Liver (tissue), 3 donors: Measurements from ENCODE around the gene MGME1.

Experiments
- CTCF ChIP-seq: fragments of 150-350 bp; IDR thresholded peaks from 2 replicates; pipeline ENCODE4 v1.5.1; 2017; ENCODE audit warnings: improper control_type of control experiment, low read depth, low read length; ENCODE audit not compliant: missing input control
- HNF4A ChIP-seq, 2 donors: conservative IDR thresholded peaks; 2 replicates each; pipeline ENCODE4 v1.6.1; 2016; ENCODE audit warnings: antibody characterized with exemption in 2 of 2, mild to moderate bottlenecking in 2 of 2
- JUND ChIP-seq, 2 donors: IDR thresholded peaks; 2 replicates each; pipeline ENCODE4 v1.6.1; 2016; ENCODE audit warnings: antibody characterized with exemption in 2 of 2
- MAX ChIP-seq: IDR thresholded peaks from 2 replicates; pipeline ENCODE4 v1.6.1; 2016; ENCODE audit warnings: antibody characterized with exemption
- RAD21 ChIP-seq, 2 donors: IDR thresholded peaks; 2 replicates each; pipeline ENCODE4 v1.6.1; 2016; ENCODE audit warnings: antibody characterized with exemption in 2 of 2, mild to moderate bottlenecking in 2 of 2
- REST ChIP-seq: IDR thresholded peaks from 2 replicates; pipeline ENCODE4 v1.6.1; 2016; ENCODE audit warnings: antibody characterized with exemption, mild to moderate bottlenecking
- SP1 ChIP-seq: IDR thresholded peaks from 2 replicates; pipeline ENCODE4 v1.6.1; 2018; ENCODE audit warnings: antibody characterized with exemption, mild to moderate bottlenecking
- TAF1 ChIP-seq: conservative IDR thresholded peaks from 2 replicates; pipeline ENCODE4 v1.6.1; 2016; ENCODE audit warnings: antibody characterized with exemption, mild to moderate bottlenecking
- donor health status: healthy.
- donor health status: healthy.

- no peak for TF ChIP-seq RAD21 (IDR thresholded peaks at IDR 0.05)
- peak; percentile 22 for TF ChIP-seq MAX
- TF ChIP-seq SP1 = peak; percentile 69
- no peak for TF ChIP-seq CTCF
- peak in 1 of 2 donors; percentile 14 for TF ChIP-seq JUND (IDR thresholded peaks at IDR 0.05)
- TF ChIP-seq TAF1 = no peak
- peak; percentile 74 to 76 for TF ChIP-seq HNF4A (conservative IDR thresholded peaks at IDR 0.05)
- no peak for TF ChIP-seq REST
These were observed 7.8 kb upstream of the MGME1 start for GRCh38 chr20:17960927-17961586.
